Peyer's patch (tissue), 4 donors: ENCODE data around the gene ECE2. TPM values are rescaled to one million over a fixed set of nuclear protein-coding genes. Genes with fewer than 3 reads are reported as not detected.

Experiments
- DNase-seq, 3 donors: peaks; one replicate each; pipeline ENCODE4 v3.0.0-alpha.2; 2017 to 2019
- H3K27ac ChIP-seq, 4 donors: fragments of 200-600 bp; sonication (generic); one replicate each; pipeline ENCODE4 v1.5.1; 2016 to 2019
- H3K27me3 ChIP-seq, 2 donors: fragments of 200-600 bp; sonication (generic); one replicate each; pipeline ENCODE4 v1.5.1; 2019
- H3K36me3 ChIP-seq, 3 donors: fragments of 200-600 bp; sonication (generic); one replicate each; pipeline ENCODE4 v1.5.1; 2016 to 2019
- H3K4me1 ChIP-seq, 4 donors: fragments of 200-600 bp; sonication (generic); one replicate each; pipeline ENCODE4 v1.5.1; 2016 to 2019
- H3K4me3 ChIP-seq, 4 donors: fragments of 200-600 bp; sonication (generic); 1 replicate in 3 of 4; 2 replicates in 1 of 4; pipeline ENCODE4 v1.5.1; 2016 to 2019; ENCODE audit warnings: mild to moderate bottlenecking in 1 of 4
- H3K9me3 ChIP-seq, 4 donors: fragments of 200-600 bp; sonication (generic); one replicate each; pipeline ENCODE4 v1.5.1; 2016 to 2019; ENCODE audit warnings: mild to moderate bottlenecking in 1 of 4
- CTCF ChIP-seq, 6 experiments: fragments of 450-650 bp in 4 of 6; fragments of 200-600 bp in 2 of 6; sonication (generic) in 1 of 6; IDR thresholded peaks; one replicate each; pipeline ENCODE4 v1.5.1; 2017 to 2019; ENCODE audit warnings: antibody characterized with exemption in 6 of 6, mild to moderate bottlenecking in 3 of 6, moderate library complexity in 1 of 6
- POLR2A ChIP-seq, 2 donors: fragments of 450-650 bp; IDR thresholded peaks; one replicate each; pipeline ENCODE4 v1.5.1; 2017; ENCODE audit warnings: antibody characterized with exemption in 2 of 2, mild to moderate bottlenecking in 2 of 2, moderate library complexity in 2 of 2
- total RNA-seq, 4 donors: library from RNA; depleted of rRNA; stranded (reverse); fragments of >200 nt; gene quantifications; one replicate each; pipeline ENCODE4 v1.1.0, GENCODE V29; 2016

ECE2 gene
- total RNA-seq, 4 donors from 2014 or later: not detected

- TF ChIP-seq POLR2A (IDR thresholded peaks at IDR 0.05) (no peak), CTCF (IDR thresholded peaks at IDR 0.05) (no peak)
- DNase-seq: no peak
These were observed 32.9 kb downstream of the ECE2 start for GRCh38 chr3:184308744-184309143.

GRCh38 chr3:184311633-184312032, 35.8 kb downstream of the ECE2 start:
- DNase-seq: no peak
- Histone ChIP-seq H3K4me1 (peaks cover 0 to 15% (median 4%) of the 10 kb centered on the region in 4 donors), H3K36me3 (peaks cover 0 to 33% (median 0%) of the 10 kb centered on the region in 3 donors), H3K27me3 (no peaks in the 10 kb centered on the region), H3K9me3 (no peaks in the 10 kb centered on the region), H3K4me3 (no peak overlapping the region), H3K27ac (no peak overlapping the region)
- no peak for TF ChIP-seq POLR2A (IDR thresholded peaks at IDR 0.05)
- no peak for TF ChIP-seq CTCF (IDR thresholded peaks at IDR 0.05)

More at GRCh38 chr3:184308744-184309143, 32.9 kb downstream of the ECE2 start:
- peaks cover 0 to 8% (median 0%) of the 10 kb centered on the region in 4 donors for H3K4me1 ChIP-seq
- no peak overlapping the region for H3K4me3 ChIP-seq
- H3K9me3 ChIP-seq: no peaks in the 10 kb centered on the region
- peaks cover 0 to 62% (median 0%) of the 10 kb centered on the region in 3 donors for H3K36me3 ChIP-seq
- no peak overlapping the region for H3K27ac ChIP-seq
- no peaks in the 10 kb centered on the region for H3K27me3 ChIP-seq

- Histone ChIP-seq H3K4me1 (peaks cover 0 to 37% (median 4%) of the 10 kb centered on the region in 4 donors), H3K36me3 (peaks cover 0 to 13% (median 0%) of the 10 kb centered on the region in 3 donors), H3K27ac (peak within 1 kb of the TSS; percentile 94 to 100 (median 94)), H3K27me3 (no peaks in the 10 kb centered on the region), H3K9me3 (no peaks in the 10 kb centered on the region), H3K4me3 (peak within 1 kb of the TSS; percentile 71 to 97 (median 82))
- TF ChIP-seq POLR2A (IDR thresholded peaks at IDR 0.05) (peak; percentile 6 to 70), CTCF (IDR thresholded peaks at IDR 0.05) (no peak)
- peak; percentile 96 to 98 (median 97) for DNase-seq
These were observed 38.5 kb downstream of the ECE2 start, which contains the start of gene EIF4G1 for GRCh38 chr3:184314363-184314699. TSS of gene EIF4G1 (plus strand) at chr3:184314606. CDS start at chr3:184315797, 1,191 bp downstream.

- Histone ChIP-seq H3K27me3 (no peaks in the 10 kb centered on the region), H3K9me3 (no peaks in the 10 kb centered on the region), H3K36me3 (peaks cover 0 to 7% (median 0%) of the 10 kb centered on the region in 3 donors), H3K4me3 (peak overlapping the region; percentile 71 to 97 (median 82)), H3K27ac (peak overlapping the region; percentile 94 to 100 (median 94)), H3K4me1 (peaks cover 0 to 43% (median 4%) of the 10 kb centered on the region in 4 donors)
- TF ChIP-seq POLR2A (IDR thresholded peaks at IDR 0.05): peak; percentile 26 to 30
- no peak for TF ChIP-seq CTCF (IDR thresholded peaks at IDR 0.05)
- peak; percentile 70 to 87 (median 86) for DNase-seq
These were observed 39.1 kb downstream of the ECE2 start for GRCh38 chr3:184314700-184315542.

GRCh38 chr3:184315543-184315867, 39.7 kb downstream of the ECE2 start:
- Histone ChIP-seq H3K4me3 (peak overlapping the region; percentile 71 to 97 (median 82)), H3K27ac (peak overlapping the region; percentile 94 to 100 (median 94)), H3K4me1 (peaks cover 0 to 48% (median 8%) of the 10 kb centered on the region in 4 donors), H3K9me3 (no peaks in the 10 kb centered on the region), H3K27me3 (no peaks in the 10 kb centered on the region), H3K36me3 (peaks cover 0 to 11% (median 0%) of the 10 kb centered on the region in 3 donors)
- TF ChIP-seq POLR2A (IDR thresholded peaks at IDR 0.05) (no peak), CTCF (IDR thresholded peaks at IDR 0.05) (no peak)
- no peak for DNase-seq
